ENCODE data around the gene BBS7. TPM values are rescaled to one million over a fixed set of nuclear protein-coding genes. Genes with fewer than 3 reads are reported as not detected.

Gene BBS7
- polyA plus RNA-seq, 1 donor from 2014 or later, result 60.9 TPM

- H3K27me3 ChIP-seq (ENCODE audit: insufficient read depth, low read depth, low read length), result no peaks in the 10 kb centered on the region
Measured at GRCh38 chr4:121879135-121879534, 8.9 kb upstream of the BBS7 start.

GRCh38 chr4:121877041-121877773 lies 6.9 kb upstream of the BBS7 start:
- H3K36me3 ChIP-seq (ENCODE audit: insufficient read depth, low read length), result no peaks in the 10 kb centered on the region
- H3K4me2 ChIP-seq (ENCODE audit: low read length), result no peak overlapping the region
- H2AFZ ChIP-seq (ENCODE audit: low read depth, low read length), result no peak overlapping the region

More at GRCh38 chr4:121879135-121879534, 8.9 kb upstream of the BBS7 start:
- Histone ChIP-seq H3K36me3 (ENCODE audit: insufficient read depth, low read length) (no peaks in the 10 kb centered on the region), H3K4me3 (ENCODE audit: low read length) (no peak overlapping the region), H3K9ac (ENCODE audit: low read length) (no peak overlapping the region), H3F3A (ENCODE audit: insufficient read depth, low read length, poor library complexity, severe bottlenecking) (no peaks in the 10 kb centered on the region), H3K4me2 (ENCODE audit: low read length) (no peak overlapping the region), H3K9me2 (ENCODE audit: insufficient read depth, low read length) (no peaks in the 10 kb centered on the region), H2AFZ (ENCODE audit: low read depth, low read length) (no peak overlapping the region), H3K27ac (ENCODE audit: low read length) (no peak overlapping the region), H4K20me1 (ENCODE audit: insufficient read depth) (no peaks in the 10 kb centered on the region), H3K79me2 (replicated peaks; ENCODE audit: insufficient read depth, low read length) (no peaks in the 10 kb centered on the region), H3K9me3 (ENCODE audit: low read length) (no peaks in the 10 kb centered on the region)
- no peak for TF ChIP-seq CTCF (IDR thresholded peaks at IDR 0.05; ENCODE audit: poor library complexity, severe bottlenecking)
- no peak for TF ChIP-seq EZH2 (IDR thresholded peaks at IDR 0.05; ENCODE audit: borderline replicate concordance, insufficient read depth, low read length, poor library complexity, severe bottlenecking)

More at GRCh38 chr4:121877041-121877773, 6.9 kb upstream of the BBS7 start:
- Histone ChIP-seq H3K9me2 (ENCODE audit: insufficient read depth, low read length) (no peaks in the 10 kb centered on the region), H3K27ac (ENCODE audit: low read length) (no peak overlapping the region), H3K27me3 (ENCODE audit: insufficient read depth, low read depth, low read length) (no peaks in the 10 kb centered on the region), H3K9me3 (ENCODE audit: low read length) (no peaks in the 10 kb centered on the region), H3F3A (ENCODE audit: insufficient read depth, low read length, poor library complexity, severe bottlenecking) (no peaks in the 10 kb centered on the region), H4K20me1 (ENCODE audit: insufficient read depth) (no peaks in the 10 kb centered on the region), H3K4me3 (ENCODE audit: low read length) (no peak overlapping the region), H3K9ac (ENCODE audit: low read length) (no peak overlapping the region), H3K79me2 (replicated peaks; ENCODE audit: insufficient read depth, low read length) (no peaks in the 10 kb centered on the region)
- no peak for TF ChIP-seq MXI1 (conservative IDR thresholded peaks at IDR 0.05; ENCODE audit: poor library complexity, severe bottlenecking)
- TF ChIP-seq RAD21 (conservative IDR thresholded peaks at IDR 0.05), result no peak
- TF ChIP-seq EZH2 (IDR thresholded peaks at IDR 0.05; ENCODE audit: borderline replicate concordance, insufficient read depth, low read length, poor library complexity, severe bottlenecking), result no peak
- no peak for TF ChIP-seq CTCF (IDR thresholded peaks at IDR 0.05; ENCODE audit: poor library complexity, severe bottlenecking)
- TF ChIP-seq EP300 (conservative IDR thresholded peaks at IDR 0.05; ENCODE audit: poor library complexity, severe bottlenecking), result no peak
- TF ChIP-seq SMC3 (conservative IDR thresholded peaks at IDR 0.05; ENCODE audit: poor library complexity), result no peak
- TF ChIP-seq POLR2AphosphoS5 (IDR thresholded peaks at IDR 0.05), result no peak
- TF ChIP-seq TAF1 (IDR thresholded peaks at IDR 0.05; ENCODE audit: low read depth), result no peak
- no peak for TF ChIP-seq REST (IDR thresholded peaks at IDR 0.05; ENCODE audit: borderline replicate concordance)

Data from neural cell (in vitro differentiated cells).